ENCODE data around the gene USP19.
A peak's percentile ranks its signal among the peaks of the same experiment; 100 is the strongest.

Gene USP19

GRCh38 chr3:49098910-49099630 is 21.6 kb downstream of the USP19 start:
- DNase-seq (ENCODE audit: low spot score) = no peak

GRCh38 chr3:49098429-49098828 is 22.2 kb downstream of the USP19 start:
- DNase-seq (ENCODE audit: low spot score) = no peak

GRCh38 chr3:49093853-49094767 is 26.5 kb downstream of the USP19 start, which contains the start of gene QRICH1:
Gene QRICH1, minus strand, starts transcription at chr3:49094071. Its CDS starts 17,054 bp downstream, at chr3:49077017.
- DNase-seq (ENCODE audit: low spot score) = peak; percentile 98

GRCh38 chr3:49092938-49093852 is 27.4 kb downstream of the USP19 start:
- DNase-seq (ENCODE audit: low spot score) = peak; percentile 83

GRCh38 chr3:49081429-49081828 is 39.2 kb downstream of the USP19 start:
- no peak for DNase-seq (ENCODE audit: low spot score)

- no peak for DNase-seq (ENCODE audit: low spot score)
Observed at GRCh38 chr3:49079270-49079669, 41.4 kb downstream of the USP19 start.

- no peak for DNase-seq (ENCODE audit: low spot score)
Observed at GRCh38 chr3:49076646-49077045, 44.0 kb downstream of the USP19 start.

- DNase-seq (ENCODE audit: low spot score) = no peak
Observed at GRCh38 chr3:49076116-49076515, 44.5 kb downstream of the USP19 start.
